Endothelial cell of umbilical vein (primary cell): ENCODE results near the gene SLC35F3. TPM values are rescaled to one million over a fixed set of nuclear protein-coding genes. Genes with fewer than 3 reads are reported as not detected.

ENCODE experiments used
- BruUV-seq: library from RNA; stranded (reverse); fragments of 400-500 nt; replicated peaks from 2 replicates; lab custom pipeline; 2021; lab: Mats Ljungman, UMichigan
- CTCF ChIA-PET: fragments of 300-600, 350-600 bp; sonication (Branson Sonifier 250); formaldehyde crosslinking; loops from one replicate; lab custom pipeline; 2021; ENCODE audit warnings: antibody characterized with exemption, inconsistent platforms; lab: Charles Lee
- POLR2A ChIA-PET: fragments of 300-600, 350-600 bp; sonication (Branson Sonifier 250); formaldehyde crosslinking; loops from one replicate; lab custom pipeline; 2021; ENCODE audit warnings: antibody characterized with exemption, inconsistent platforms; lab: Charles Lee
- DNase-seq: peaks from one replicate; pipeline ENCODE4 v3.0.0-alpha.2; 2011; ENCODE audit warnings: low read depth, low spot score
- FAIRE-seq: peaks from 2 replicates; lab custom pipeline; 2011; peaks lifted over from hg19 to GRCh38; lab: Jason Lieb, UNC
- H2AFZ ChIP-seq: 2 replicates; pipeline ENCODE4 v1.6.0; 2012; ENCODE audit warnings: low read depth, low read length, control low read depth, inconsistent platforms
- H3K27ac ChIP-seq: 2 replicates; pipeline ENCODE4 v1.5.1; 2011; ENCODE audit warnings: low read depth, mild to moderate bottlenecking, control low read depth, low read length, moderate library complexity; ENCODE audit not compliant: insufficient read depth
- H3K27me3 ChIP-seq, 2 experiments: 2 replicates each; pipeline versions ENCODE4 v1.6.0 to v1.6.1; 2011; ENCODE audit warnings: low read length in 2 of 2, mixed read lengths in 1 of 2; ENCODE audit not compliant: control insufficient read depth in 2 of 2, insufficient read depth in 2 of 2
- H3K36me3 ChIP-seq, 2 experiments: 2 replicates in 1 of 2; 3 replicates in 1 of 2; pipeline ENCODE4 v1.5.1; 2011; ENCODE audit warnings: low read length in 2 of 2, mild to moderate bottlenecking in 1 of 2, moderate library complexity in 1 of 2; ENCODE audit not compliant: control insufficient read depth in 2 of 2, insufficient read depth in 2 of 2; ENCODE audit errors: extremely low read depth in 1 of 2
- H3K4me1 ChIP-seq: 3 replicates; pipeline ENCODE4 v1.5.1; 2011; ENCODE audit warnings: mild to moderate bottlenecking, low read length; ENCODE audit not compliant: control insufficient read depth, insufficient read depth; ENCODE audit errors: extremely low read depth
- H3K4me2 ChIP-seq: 2 replicates; pipeline ENCODE4 v1.6.1; 2011; ENCODE audit warnings: low read length, control low read depth, mixed read lengths; ENCODE audit not compliant: insufficient read depth
- H3K4me3 ChIP-seq, 3 experiments: fragments of 200-600 bp in 1 of 3; sonication (generic), shearing (Covaris generic) in 1 of 3; replicated peaks in 1 of 3; 2 replicates each; pipeline ENCODE4 v1.5.1; 2011 to 2016; ENCODE audit warnings: control low read depth in 3 of 3, low read length in 3 of 3, mild to moderate bottlenecking in 2 of 3, inconsistent platforms in 1 of 3, low read depth in 1 of 3, moderate library complexity in 1 of 3; ENCODE audit not compliant: insufficient read depth in 1 of 3
- H3K79me2 ChIP-seq: 2 replicates; pipeline ENCODE4 v1.6.0; 2012; ENCODE audit warnings: low read length, inconsistent platforms; ENCODE audit not compliant: control insufficient read depth, insufficient read depth
- H3K9ac ChIP-seq: replicated peaks from 2 replicates; pipeline ENCODE3; 2011; ENCODE audit warnings: low read length, control low read depth; ENCODE audit not compliant: insufficient read depth; ENCODE audit errors: extremely low read depth
- H3K9me1 ChIP-seq: replicated peaks from 3 replicates; pipeline ENCODE4 v1.6.0; 2011; ENCODE audit warnings: mild to moderate bottlenecking, low read length; ENCODE audit not compliant: control insufficient read depth, insufficient read depth; ENCODE audit errors: extremely low read depth
- H3K9me3 ChIP-seq: replicated peaks from 2 replicates; pipeline ENCODE4 v1.5.1; 2012; ENCODE audit warnings: low read length, inconsistent platforms; ENCODE audit not compliant: control insufficient read depth, insufficient read depth
- H4K20me1 ChIP-seq: replicated peaks from 2 replicates; pipeline ENCODE3; 2011; ENCODE audit warnings: mild to moderate bottlenecking, low read length; ENCODE audit not compliant: control insufficient read depth, insufficient read depth; ENCODE audit errors: extremely low read depth
- EZH2 ChIP-seq: IDR thresholded peaks from 2 replicates; pipeline ENCODE4 v1.6.1; 2012; ENCODE audit warnings: borderline replicate concordance, low read depth, mild to moderate bottlenecking, moderate library complexity, low read length, inconsistent platforms; ENCODE audit not compliant: severe bottlenecking
- FOS ChIP-seq: IDR thresholded peaks from 2 replicates; pipeline ENCODE4 v1.6.1; 2011; ENCODE audit warnings: mild to moderate bottlenecking, low read length, moderate library complexity, borderline replicate concordance; ENCODE audit not compliant: insufficient read depth
- GATA2 ChIP-seq: IDR thresholded peaks from 2 replicates; pipeline ENCODE4 v1.7.0; 2011; ENCODE audit warnings: low read depth, mild to moderate bottlenecking, moderate library complexity, mixed read lengths, low read length; ENCODE audit not compliant: insufficient read length, insufficient read depth
- JUN ChIP-seq: IDR thresholded peaks from 2 replicates; pipeline ENCODE4 v1.6.1; 2011; ENCODE audit warnings: borderline replicate concordance, low read depth; ENCODE audit not compliant: insufficient read length, insufficient read depth
- MYC ChIP-seq: IDR thresholded peaks from one replicate; pipeline ENCODE4 v1.6.1; 2011; ENCODE audit warnings: mild to moderate bottlenecking, low read depth, low read length
- POLR2A ChIP-seq: IDR thresholded peaks from 2 replicates; pipeline ENCODE4 v1.6.1; 2012; ENCODE audit warnings: low read depth, mild to moderate bottlenecking, control low read depth, low read length
- POLR2AphosphoS5 ChIP-seq: IDR thresholded peaks from 2 replicates; pipeline ENCODE4 v1.6.1; 2012; ENCODE audit warnings: low read depth, mild to moderate bottlenecking, control low read depth, low read length, moderate library complexity; ENCODE audit not compliant: insufficient read depth
- dilution Hi-C: fragments of 300-500 bp; cut with MboI; formaldehyde crosslinking; loops from one replicate; pipeline ENCODE4 v1.15.0; 2019; ENCODE audit warnings: low sequenced_read_pairs; ENCODE audit not compliant: extremely low pct_ligation_motif_present
- intact Hi-C: fragments of 100-400 bp; cut with micrococcal nuclease; formaldehyde crosslinking; loops from one replicate; pipeline ENCODE4 v1.10.0; 2022
- polyA plus RNA-seq, 4 experiments: library from polyadenylated mRNA; depleted of rRNA in 3 of 4; stranded (reverse) in 3 of 4; unstranded in 1 of 4; fragments of >200 nt; gene quantifications; 2 replicates each; pipeline versions ENCODE4 v1.2.1 to v1.2.3, GENCODE V29; 2011 to 2012; ENCODE audit warnings: missing spikeins in 1 of 4
- total RNA-seq: library from RNA; stranded (reverse); gene quantifications from 2 replicates; pipeline ENCODE4 v1.2.3, GENCODE V29; 2021
- TF ChIP-seq, protein P1 (sequence below), 2 donors: IDR thresholded peaks; 1 replicate in 1 of 2; 2 replicates in 1 of 2; pipeline ENCODE4 v1.5.1; 2011; ENCODE audit warnings: low read length in 2 of 2, mild to moderate bottlenecking in 2 of 2, moderate library complexity in 2 of 2, control low read depth in 1 of 2, inconsistent platforms in 1 of 2, low read depth in 1 of 2; ENCODE audit not compliant: insufficient read depth in 1 of 2; ENCODE audit errors: extremely low read depth in 1 of 2
- TF ChIP-seq, protein P2 (sequence below): IDR thresholded peaks from 2 replicates; pipeline ENCODE4 v1.6.1; 2011; ENCODE audit not compliant: insufficient read depth, insufficient read length

SLC35F3 gene
- total and polyA plus RNA-seq, 2 donors (not counting 3 experiments of a cell fraction or from before 2014, with no cell fraction given) = not detected

DNA sequence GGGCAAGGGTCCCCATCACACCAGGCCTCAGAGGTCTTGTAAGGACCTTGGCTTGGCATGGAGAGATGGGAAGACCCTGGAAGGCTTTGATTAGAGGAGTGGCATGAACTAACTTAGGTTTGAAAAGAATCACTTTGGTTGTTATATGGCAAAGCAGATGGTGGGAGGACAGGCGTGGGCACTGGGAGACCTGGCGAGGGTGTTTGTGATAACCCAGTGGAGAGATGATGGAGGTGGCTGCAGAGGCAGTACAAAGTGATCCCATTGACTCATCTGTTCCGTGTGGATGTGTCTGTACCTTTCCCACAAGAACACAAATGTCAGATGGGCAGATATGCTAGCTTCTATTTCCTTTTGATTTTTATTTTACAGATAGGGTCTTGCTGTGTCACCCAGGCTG lies 168.3 kb downstream of the SLC35F3 start:
- H3K27me3 ChIP-seq = no peaks in the 10 kb centered on the region
- no peak for TF ChIP-seq MYC
- TF ChIP-seq, protein P1, sequence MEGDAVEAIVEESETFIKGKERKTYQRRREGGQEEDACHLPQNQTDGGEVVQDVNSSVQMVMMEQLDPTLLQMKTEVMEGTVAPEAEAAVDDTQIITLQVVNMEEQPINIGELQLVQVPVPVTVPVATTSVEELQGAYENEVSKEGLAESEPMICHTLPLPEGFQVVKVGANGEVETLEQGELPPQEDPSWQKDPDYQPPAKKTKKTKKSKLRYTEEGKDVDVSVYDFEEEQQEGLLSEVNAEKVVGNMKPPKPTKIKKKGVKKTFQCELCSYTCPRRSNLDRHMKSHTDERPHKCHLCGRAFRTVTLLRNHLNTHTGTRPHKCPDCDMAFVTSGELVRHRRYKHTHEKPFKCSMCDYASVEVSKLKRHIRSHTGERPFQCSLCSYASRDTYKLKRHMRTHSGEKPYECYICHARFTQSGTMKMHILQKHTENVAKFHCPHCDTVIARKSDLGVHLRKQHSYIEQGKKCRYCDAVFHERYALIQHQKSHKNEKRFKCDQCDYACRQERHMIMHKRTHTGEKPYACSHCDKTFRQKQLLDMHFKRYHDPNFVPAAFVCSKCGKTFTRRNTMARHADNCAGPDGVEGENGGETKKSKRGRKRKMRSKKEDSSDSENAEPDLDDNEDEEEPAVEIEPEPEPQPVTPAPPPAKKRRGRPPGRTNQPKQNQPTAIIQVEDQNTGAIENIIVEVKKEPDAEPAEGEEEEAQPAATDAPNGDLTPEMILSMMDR (IDR thresholded peaks at IDR 0.05; ENCODE audit: extremely low read depth in 1 of 2, insufficient read depth in 1 of 2, low read depth in 1 of 2, low read length in 2 of 2) = no peak
- TF ChIP-seq, protein P2, sequence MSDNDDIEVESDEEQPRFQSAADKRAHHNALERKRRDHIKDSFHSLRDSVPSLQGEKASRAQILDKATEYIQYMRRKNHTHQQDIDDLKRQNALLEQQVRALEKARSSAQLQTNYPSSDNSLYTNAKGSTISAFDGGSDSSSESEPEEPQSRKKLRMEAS = no peak
- intact Hi-C loops (no loop called here), dilution Hi-C loops (no loop called here)
- DNase-seq = no peak
- ChIA-PET CTCF (no interaction called here), POLR2A (no interaction called here)
- BruUV-seq = no TSS peak
- no peaks in the 10 kb centered on the region for H3K4me1 ChIP-seq
- H3K9ac ChIP-seq = no peak overlapping the region
- no peak for FAIRE-seq
- H4K20me1 ChIP-seq = no peaks in the 10 kb centered on the region
- no peaks in the 10 kb centered on the region for H3K36me3 ChIP-seq
- H3K9me1 ChIP-seq = no peaks in the 10 kb centered on the region
- no peaks in the 10 kb centered on the region for H3K79me2 ChIP-seq
- H3K27ac ChIP-seq = no peak overlapping the region
- H3K4me2 ChIP-seq = no peak overlapping the region
- H2AFZ ChIP-seq = no peak overlapping the region
- no peaks in the 10 kb centered on the region for H3K9me3 ChIP-seq
- no peak overlapping the region for H3K4me3 ChIP-seq

DNA sequence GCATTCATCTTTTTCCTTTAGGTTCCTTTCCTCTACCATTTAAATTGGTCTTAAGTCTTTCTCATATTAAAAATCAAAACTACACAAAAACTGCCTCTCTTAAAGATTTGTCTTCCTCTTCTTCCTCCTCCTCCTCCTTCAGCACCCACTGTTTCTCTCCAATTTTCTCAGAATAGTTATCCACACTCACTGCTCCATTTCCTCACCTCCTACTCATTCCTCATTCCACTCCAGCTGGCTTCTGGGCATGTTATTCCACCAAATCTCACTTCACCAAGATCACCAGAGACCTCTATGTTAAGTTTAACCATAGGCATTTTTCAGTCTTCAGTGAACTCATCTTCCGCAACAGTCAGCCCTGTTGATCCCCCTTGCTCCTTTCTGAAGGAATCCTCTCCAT lies 173.7 kb downstream of the SLC35F3 start:
- no peaks in the 10 kb centered on the region for H3K36me3 ChIP-seq
- no peaks in the 10 kb centered on the region for H4K20me1 ChIP-seq
- no peak overlapping the region for H2AFZ ChIP-seq
- DNase-seq (no peak), FAIRE-seq (no peak)
- dilution Hi-C loops (no loop called here), intact Hi-C loops (no loop called here)
- no peak overlapping the region for H3K4me3 ChIP-seq
- ChIA-PET POLR2A (no interaction called here), CTCF (no interaction called here)
- H3K9ac ChIP-seq = no peak overlapping the region
- no peak overlapping the region for H3K4me2 ChIP-seq
- BruUV-seq = no TSS peak
- H3K9me3 ChIP-seq = no peaks in the 10 kb centered on the region
- H3K79me2 ChIP-seq = no peaks in the 10 kb centered on the region
- H3K9me1 ChIP-seq = no peaks in the 10 kb centered on the region
- no peaks in the 10 kb centered on the region for H3K4me1 ChIP-seq
- no peaks in the 10 kb centered on the region for H3K27me3 ChIP-seq
- no peak for TF ChIP-seq MYC
- TF ChIP-seq, protein P1 (IDR thresholded peaks at IDR 0.05; ENCODE audit: extremely low read depth in 1 of 2, insufficient read depth in 1 of 2, low read depth in 1 of 2, low read length in 2 of 2) = no peak
- TF ChIP-seq EZH2 = no peak
- TF ChIP-seq GATA2 = no peak
- TF ChIP-seq, protein P2 = no peak
- TF ChIP-seq POLR2A = no peak
- TF ChIP-seq JUN = no peak
- no peak for TF ChIP-seq FOS
- TF ChIP-seq POLR2AphosphoS5 = no peak
- no peak overlapping the region for H3K27ac ChIP-seq
